ENCODE results near the gene C19orf53.
"Not testable (repeated sequence)": the region's sequence is repeated elsewhere in the genome, so short reads cannot be mapped to it uniquely, and the experiment has no call there.

Gene C19orf53

GRCh38 chr19:13774217-13775191 is at the start of gene C19orf53:
Gene C19orf53, plus strand, starts transcription at chr19:13774456. Its CDS starts 22 bp downstream, at chr19:13774478.
- peak; percentile 94 for DNase-seq (ENCODE audit: low read depth)

GRCh38 chr19:13726323-13726722 is 47.9 kb upstream of the C19orf53 start:
- no peak for DNase-seq (ENCODE audit: low read depth)

- DNase-seq (ENCODE audit: low read depth), result peak; percentile 68
These were observed 46.5 kb upstream of the C19orf53 start for GRCh38 chr19:13727798-13728197.

- peak; percentile 60 for DNase-seq (ENCODE audit: low read depth)
These were observed 44.4 kb upstream of the C19orf53 start for GRCh38 chr19:13729859-13730258.

- peak; percentile 97 for DNase-seq (ENCODE audit: low read depth)
These were observed 42.9 kb upstream of the C19orf53 start for GRCh38 chr19:13731147-13731964.

- DNase-seq (ENCODE audit: low read depth), result no peak
These were observed 41.9 kb upstream of the C19orf53 start for GRCh38 chr19:13732337-13732736.

- no peak for DNase-seq (ENCODE audit: low read depth)
These were observed 39.5 kb upstream of the C19orf53 start for GRCh38 chr19:13734751-13735150.

- no peak for DNase-seq (ENCODE audit: low read depth)
These were observed 36.2 kb upstream of the C19orf53 start for GRCh38 chr19:13738073-13738472.

- no peak for DNase-seq (ENCODE audit: low read depth)
These were observed 32.4 kb upstream of the C19orf53 start for GRCh38 chr19:13741893-13742292.

- DNase-seq (ENCODE audit: low read depth), result no peak
These were observed 31.5 kb upstream of the C19orf53 start for GRCh38 chr19:13742756-13743155.

- no peak for DNase-seq (ENCODE audit: low read depth)
These were observed 30.1 kb upstream of the C19orf53 start for GRCh38 chr19:13744174-13744573.

- DNase-seq (ENCODE audit: low read depth), result no peak
These were observed 27.2 kb upstream of the C19orf53 start for GRCh38 chr19:13747098-13747453.

- peak; percentile 48 for DNase-seq (ENCODE audit: low read depth)
These were observed 26.0 kb upstream of the C19orf53 start for GRCh38 chr19:13748169-13748828.

GRCh38 chr19:13751436-13751835 is 22.8 kb upstream of the C19orf53 start:
- DNase-seq (ENCODE audit: low read depth), result no peak

GRCh38 chr19:13753622-13754021 is 20.6 kb upstream of the C19orf53 start:
- DNase-seq (ENCODE audit: low read depth), result not testable (repeated sequence)

- no peak for DNase-seq (ENCODE audit: low read depth)
These were observed 18.0 kb upstream of the C19orf53 start for GRCh38 chr19:13756210-13756609.

GRCh38 chr19:13757805-13758772 is 16.2 kb upstream of the C19orf53 start:
- DNase-seq (ENCODE audit: low read depth), result no peak

GRCh38 chr19:13758795-13759194 is 15.5 kb upstream of the C19orf53 start:
- no peak for DNase-seq (ENCODE audit: low read depth)

- no peak for DNase-seq (ENCODE audit: low read depth)
These were observed 12.8 kb upstream of the C19orf53 start for GRCh38 chr19:13761423-13761822.

GRCh38 chr19:13762635-13763235 is 11.5 kb upstream of the C19orf53 start:
- no peak for DNase-seq (ENCODE audit: low read depth)

GRCh38 chr19:13763265-13763664 is 11.0 kb upstream of the C19orf53 start:
- DNase-seq (ENCODE audit: low read depth), result no peak
